NB4 (cell line): ENCODE measurements around the gene ARPC1A.
A peak's percentile ranks its signal among the peaks of the same experiment; 100 is the strongest.

Experiments
- DNase-seq: peaks from one replicate; pipeline ENCODE4 v3.0.0; 2010; ENCODE audit warnings: low read depth
- H3K4me3 ChIP-seq: one replicate; pipeline ENCODE4 v1.5.1; 2011; ENCODE audit warnings: mild to moderate bottlenecking, low read depth, low read length, moderate library complexity
- CTCF ChIP-seq: IDR thresholded peaks from one replicate; pipeline ENCODE4 v1.5.1; 2012; ENCODE audit warnings: low read depth, low read length
- MAX ChIP-seq: IDR thresholded peaks from 2 replicates; pipeline ENCODE4 v1.6.1; 2011; ENCODE audit warnings: low read depth, low read length
- MYC ChIP-seq: IDR thresholded peaks from 2 replicates; pipeline ENCODE4 v1.6.1; 2011; ENCODE audit warnings: low read depth, low read length
- POLR2A ChIP-seq: IDR thresholded peaks from 2 replicates; pipeline ENCODE4 v1.6.1; 2011; ENCODE audit warnings: mild to moderate bottlenecking; ENCODE audit not compliant: insufficient read length; ENCODE audit errors: extremely low read depth

Gene ARPC1A

GRCh38 chr7:99380823-99381663 is 55.3 kb downstream of the ARPC1A start:
- H3K4me3 ChIP-seq, result peak overlapping the region; percentile 77
- TF ChIP-seq POLR2A (no peak), MAX (peak; percentile 62; the same call in 1 of the 2 replicates), MYC (no peak)
- no peak for DNase-seq

- TF ChIP-seq POLR2A (no peak), CTCF (no peak), MYC (no peak), MAX (no peak)
- no peak for DNase-seq
- no peak overlapping the region for H3K4me3 ChIP-seq
These were observed 56.0 kb downstream of the ARPC1A start for GRCh38 chr7:99381664-99382075.

GRCh38 chr7:99383203-99383602 is 57.5 kb downstream of the ARPC1A start:
- TF ChIP-seq MAX, result no peak
- TF ChIP-seq MYC, result no peak
- TF ChIP-seq CTCF, result no peak
- TF ChIP-seq POLR2A, result no peak

GRCh38 chr7:99383791-99384370 is 58.2 kb downstream of the ARPC1A start:
- TF ChIP-seq MYC (no peak), MAX (no peak), POLR2A (no peak), CTCF (no peak)
- DNase-seq, result no peak
- H3K4me3 ChIP-seq, result no peak overlapping the region

More at GRCh38 chr7:99383203-99383602, 57.5 kb downstream of the ARPC1A start:
- no peak for DNase-seq
- H3K4me3 ChIP-seq, result no peak overlapping the region

- no peak overlapping the region for H3K4me3 ChIP-seq
- no peak for DNase-seq
- TF ChIP-seq MYC (no peak), POLR2A (no peak), CTCF (no peak), MAX (no peak)
These were observed 58.8 kb downstream of the ARPC1A start for GRCh38 chr7:99384523-99384922.

- no peak overlapping the region for H3K4me3 ChIP-seq
- DNase-seq, result no peak
- TF ChIP-seq POLR2A (no peak), MAX (no peak), CTCF (no peak), MYC (no peak)
These were observed 59.9 kb downstream of the ARPC1A start for GRCh38 chr7:99385564-99385963.
